ENCODE data around the gene CD81.

Gene CD81

GRCh38 chr11:2386591-2386990 lies 9.5 kb downstream of the CD81 start:
- TF ChIP-seq, protein P1, sequence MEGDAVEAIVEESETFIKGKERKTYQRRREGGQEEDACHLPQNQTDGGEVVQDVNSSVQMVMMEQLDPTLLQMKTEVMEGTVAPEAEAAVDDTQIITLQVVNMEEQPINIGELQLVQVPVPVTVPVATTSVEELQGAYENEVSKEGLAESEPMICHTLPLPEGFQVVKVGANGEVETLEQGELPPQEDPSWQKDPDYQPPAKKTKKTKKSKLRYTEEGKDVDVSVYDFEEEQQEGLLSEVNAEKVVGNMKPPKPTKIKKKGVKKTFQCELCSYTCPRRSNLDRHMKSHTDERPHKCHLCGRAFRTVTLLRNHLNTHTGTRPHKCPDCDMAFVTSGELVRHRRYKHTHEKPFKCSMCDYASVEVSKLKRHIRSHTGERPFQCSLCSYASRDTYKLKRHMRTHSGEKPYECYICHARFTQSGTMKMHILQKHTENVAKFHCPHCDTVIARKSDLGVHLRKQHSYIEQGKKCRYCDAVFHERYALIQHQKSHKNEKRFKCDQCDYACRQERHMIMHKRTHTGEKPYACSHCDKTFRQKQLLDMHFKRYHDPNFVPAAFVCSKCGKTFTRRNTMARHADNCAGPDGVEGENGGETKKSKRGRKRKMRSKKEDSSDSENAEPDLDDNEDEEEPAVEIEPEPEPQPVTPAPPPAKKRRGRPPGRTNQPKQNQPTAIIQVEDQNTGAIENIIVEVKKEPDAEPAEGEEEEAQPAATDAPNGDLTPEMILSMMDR (IDR thresholded peaks at IDR 0.05; ENCODE audit: low read depth, low read length): no peak
- H3K4me3 ChIP-seq (ENCODE audit: low read depth, low read length): no peak overlapping the region
- in situ Hi-C loops (cut with HindIII; ENCODE audit: low sequenced_read_pairs): no loop called here
- DNase-seq (ENCODE audit: low read depth, low spot score): no peak

GRCh38 chr11:2387266-2387987 lies 10.3 kb downstream of the CD81 start:
- H3K4me3 ChIP-seq (ENCODE audit: low read depth, low read length): no peak overlapping the region
- TF ChIP-seq, protein P1 (IDR thresholded peaks at IDR 0.05; ENCODE audit: low read depth, low read length): no peak
- peak; percentile 58 for DNase-seq (ENCODE audit: low read depth, low spot score)
- in situ Hi-C loops (cut with HindIII; ENCODE audit: low sequenced_read_pairs): no loop called here

GRCh38 chr11:2388431-2389376 lies 11.6 kb downstream of the CD81 start:
- no peak overlapping the region for H3K4me3 ChIP-seq (ENCODE audit: low read depth, low read length)
- DNase-seq (ENCODE audit: low read depth, low spot score): no peak
- TF ChIP-seq, protein P1 (IDR thresholded peaks at IDR 0.05; ENCODE audit: low read depth, low read length): peak; percentile 33
- in situ Hi-C loops (cut with HindIII; ENCODE audit: low sequenced_read_pairs): no loop called here

- no peak for DNase-seq (ENCODE audit: low read depth, low spot score)
- in situ Hi-C loops (cut with HindIII; ENCODE audit: low sequenced_read_pairs): no loop called here
- no peak overlapping the region for H3K4me3 ChIP-seq (ENCODE audit: low read depth, low read length)
- TF ChIP-seq, protein P1 (IDR thresholded peaks at IDR 0.05; ENCODE audit: low read depth, low read length): peak; percentile 1
Observed at GRCh38 chr11:2389377-2390026, 12.4 kb downstream of the CD81 start.

GRCh38 chr11:2390091-2390724 lies 13.1 kb downstream of the CD81 start:
- DNase-seq (ENCODE audit: low read depth, low spot score): no peak
- TF ChIP-seq, protein P1 (IDR thresholded peaks at IDR 0.05; ENCODE audit: low read depth, low read length): no peak
- no peak overlapping the region for H3K4me3 ChIP-seq (ENCODE audit: low read depth, low read length)
- in situ Hi-C loops (cut with HindIII; ENCODE audit: low sequenced_read_pairs): no loop called here

DNA sequence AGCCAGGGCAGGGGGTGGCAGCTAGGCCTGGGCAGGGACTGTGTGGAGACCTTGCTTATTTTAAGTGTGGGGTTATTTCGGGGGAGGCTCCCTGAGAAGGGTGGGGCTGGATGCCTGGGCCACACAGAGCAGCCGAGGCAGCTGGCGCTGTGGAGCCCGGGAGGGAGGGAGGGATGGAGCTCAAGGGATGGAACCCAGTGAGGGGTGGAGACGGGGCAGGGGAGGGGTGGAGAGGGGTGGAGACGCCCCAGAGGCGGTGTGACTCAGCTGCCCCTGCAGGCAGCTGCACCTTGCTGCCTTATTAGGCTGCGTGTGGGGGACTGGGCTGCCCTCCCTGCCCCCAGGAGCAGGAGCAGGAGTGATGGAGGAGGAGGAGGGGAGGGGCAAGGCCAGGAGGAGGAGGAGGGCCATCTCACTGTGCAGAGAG lies 13.6 kb downstream of the CD81 start:
- DNase-seq (ENCODE audit: low read depth, low spot score): peak; percentile 79
- TF ChIP-seq, protein P1 (IDR thresholded peaks at IDR 0.05; ENCODE audit: low read depth, low read length): peak; percentile 4
- no peak overlapping the region for H3K4me3 ChIP-seq (ENCODE audit: low read depth, low read length)
- in situ Hi-C loops (cut with HindIII; ENCODE audit: low sequenced_read_pairs): no loop called here

Measured in astrocyte of the spinal cord (primary cell).